BJ (cell line): ENCODE measurements around the gene SH3RF3. TPM values are rescaled to one million over a fixed set of nuclear protein-coding genes. Genes with fewer than 3 reads are reported as not detected.

Experiments
- CTCF ChIA-PET: fragments of 350-600 bp; formaldehyde crosslinking; extraction: SDS; loops from one replicate; lab custom pipeline; 2021; ENCODE audit warnings: antibody characterized with exemption, inconsistent platforms; lab: Yijun Ruan, JAX
- POLR2A ChIA-PET: fragments of 300-600 bp; sonication (Branson Sonifier 250); formaldehyde crosslinking; extraction: SDS; loops from one replicate; lab custom pipeline; 2021; ENCODE audit warnings: antibody characterized with exemption; lab: Charles Lee
- DNase-seq: peaks from one replicate; pipeline ENCODE4 v3.0.0-alpha.2; 2011; ENCODE audit warnings: low read depth
- H3K27me3 ChIP-seq: 2 replicates; pipeline ENCODE4 v1.6.0; 2011; ENCODE audit warnings: low read length; ENCODE audit not compliant: control insufficient read depth, insufficient read depth
- H3K36me3 ChIP-seq: 2 replicates; pipeline ENCODE4 v1.5.1; 2011; ENCODE audit warnings: low read length; ENCODE audit not compliant: control insufficient read depth, insufficient read depth
- H3K4me3 ChIP-seq: 2 replicates; pipeline ENCODE4 v1.5.1; 2011; ENCODE audit warnings: low read depth, mild to moderate bottlenecking, control low read depth, low read length
- polyA plus RNA-seq: library from polyadenylated mRNA; depleted of rRNA; stranded (reverse); fragments of >200 nt; gene quantifications from 2 replicates; pipeline ENCODE4 v1.2.3, GENCODE V29; 2011
- TF ChIP-seq, protein P1 (sequence below): IDR thresholded peaks from 2 replicates; pipeline ENCODE4 v1.5.1; 2011; ENCODE audit warnings: low read depth, mild to moderate bottlenecking, control low read depth, inconsistent platforms, low read length, moderate library complexity; ENCODE audit not compliant: insufficient read depth

Gene SH3RF3
- polyA plus RNA-seq, 1 experiment: 3.6 TPM

DNA sequence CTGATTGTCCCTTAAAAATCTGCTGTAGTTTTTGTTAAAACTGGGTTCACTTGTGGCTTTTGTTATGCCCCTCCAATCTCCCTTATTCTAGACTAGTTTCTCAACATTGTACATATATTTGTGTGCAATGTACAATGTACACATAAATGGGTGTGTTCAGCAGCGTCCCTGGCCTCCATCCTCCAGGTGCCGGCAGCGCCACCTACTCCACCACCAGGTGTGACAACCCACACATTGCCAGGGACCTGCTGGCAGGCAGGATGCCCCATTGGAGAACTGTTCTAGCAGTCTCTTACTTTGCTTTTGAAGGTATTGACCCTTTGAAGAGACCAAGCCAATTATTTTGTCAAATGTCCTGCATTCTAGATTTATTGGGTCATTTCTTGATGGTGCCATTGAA lies 75.4 kb downstream of the SH3RF3 start:
- ChIA-PET CTCF (no interaction called here), POLR2A (no interaction called here)
- TF ChIP-seq, protein P1, sequence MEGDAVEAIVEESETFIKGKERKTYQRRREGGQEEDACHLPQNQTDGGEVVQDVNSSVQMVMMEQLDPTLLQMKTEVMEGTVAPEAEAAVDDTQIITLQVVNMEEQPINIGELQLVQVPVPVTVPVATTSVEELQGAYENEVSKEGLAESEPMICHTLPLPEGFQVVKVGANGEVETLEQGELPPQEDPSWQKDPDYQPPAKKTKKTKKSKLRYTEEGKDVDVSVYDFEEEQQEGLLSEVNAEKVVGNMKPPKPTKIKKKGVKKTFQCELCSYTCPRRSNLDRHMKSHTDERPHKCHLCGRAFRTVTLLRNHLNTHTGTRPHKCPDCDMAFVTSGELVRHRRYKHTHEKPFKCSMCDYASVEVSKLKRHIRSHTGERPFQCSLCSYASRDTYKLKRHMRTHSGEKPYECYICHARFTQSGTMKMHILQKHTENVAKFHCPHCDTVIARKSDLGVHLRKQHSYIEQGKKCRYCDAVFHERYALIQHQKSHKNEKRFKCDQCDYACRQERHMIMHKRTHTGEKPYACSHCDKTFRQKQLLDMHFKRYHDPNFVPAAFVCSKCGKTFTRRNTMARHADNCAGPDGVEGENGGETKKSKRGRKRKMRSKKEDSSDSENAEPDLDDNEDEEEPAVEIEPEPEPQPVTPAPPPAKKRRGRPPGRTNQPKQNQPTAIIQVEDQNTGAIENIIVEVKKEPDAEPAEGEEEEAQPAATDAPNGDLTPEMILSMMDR: no peak
- no peaks in the 10 kb centered on the region for H3K27me3 ChIP-seq
- no peaks in the 10 kb centered on the region for H3K36me3 ChIP-seq
- no peak overlapping the region for H3K4me3 ChIP-seq
- no peak for DNase-seq

DNA sequence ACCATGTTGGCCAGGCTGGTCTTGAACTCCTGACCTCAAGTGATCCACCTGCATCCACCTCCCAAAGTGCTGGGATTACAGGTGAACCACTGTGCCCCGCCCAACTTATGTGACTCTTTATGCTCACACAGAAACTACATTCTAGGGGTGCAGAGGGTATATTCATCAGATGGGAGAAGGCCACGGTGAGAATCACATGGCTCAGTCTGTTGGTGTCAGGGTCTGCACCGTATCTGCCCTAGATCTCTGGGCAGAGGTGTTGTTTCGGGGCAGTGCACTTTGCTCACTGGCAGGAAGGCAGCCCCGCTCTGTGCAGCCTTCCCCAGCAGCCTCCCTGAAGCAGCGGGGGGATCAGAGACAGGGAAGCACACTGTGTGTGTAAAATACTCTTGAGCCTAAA lies 76.4 kb downstream of the SH3RF3 start:
- no peak overlapping the region for H3K4me3 ChIP-seq
- H3K27me3 ChIP-seq: no peaks in the 10 kb centered on the region
- POLR2A ChIA-PET: no interaction called here
- CTCF ChIA-PET: interaction anchor here (1.0 kb wide), 1 partner anchor 33 kb away, joined by 3 read pairs; no protein-coding TSS in a partner anchor
- no peak for DNase-seq
- TF ChIP-seq, protein P1: no peak
- no peaks in the 10 kb centered on the region for H3K36me3 ChIP-seq

DNA sequence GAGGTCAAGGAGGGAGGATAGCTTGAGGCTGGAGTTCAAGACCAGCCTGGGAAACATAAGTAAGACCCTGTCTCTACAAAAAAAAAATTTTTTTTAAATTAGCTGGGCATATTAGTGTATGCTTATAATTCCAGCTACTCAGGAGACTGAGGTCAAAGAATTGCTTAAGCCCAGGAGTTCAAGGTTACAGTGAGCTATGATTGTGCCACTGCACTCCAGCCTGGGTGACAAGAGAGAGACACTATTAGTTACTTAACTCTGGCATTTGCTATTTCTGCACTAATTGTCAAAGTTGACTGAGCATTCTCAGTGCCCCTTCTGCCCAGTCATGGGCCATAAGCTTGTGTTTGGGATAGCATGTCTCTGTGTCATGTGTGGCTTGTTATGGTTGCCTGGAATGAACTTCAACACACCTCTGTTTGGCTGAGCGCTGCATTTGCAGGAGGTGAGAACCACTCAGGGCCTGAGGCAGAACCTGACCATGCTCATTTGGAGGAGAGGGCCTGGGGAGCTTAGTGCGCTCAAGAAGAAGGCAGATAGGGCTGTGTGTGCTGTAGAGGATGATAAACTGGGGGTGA lies 77.7 kb downstream of the SH3RF3 start:
- ChIA-PET POLR2A (no interaction called here), CTCF (interaction anchor here (1.0 kb wide), 1 partner anchor 32 kb away, joined by 3 read pairs; no protein-coding TSS in a partner anchor)
- H3K27me3 ChIP-seq: no peaks in the 10 kb centered on the region
- no peaks in the 10 kb centered on the region for H3K36me3 ChIP-seq
- TF ChIP-seq, protein P1: no peak
- no peak for DNase-seq
- no peak overlapping the region for H3K4me3 ChIP-seq

DNA sequence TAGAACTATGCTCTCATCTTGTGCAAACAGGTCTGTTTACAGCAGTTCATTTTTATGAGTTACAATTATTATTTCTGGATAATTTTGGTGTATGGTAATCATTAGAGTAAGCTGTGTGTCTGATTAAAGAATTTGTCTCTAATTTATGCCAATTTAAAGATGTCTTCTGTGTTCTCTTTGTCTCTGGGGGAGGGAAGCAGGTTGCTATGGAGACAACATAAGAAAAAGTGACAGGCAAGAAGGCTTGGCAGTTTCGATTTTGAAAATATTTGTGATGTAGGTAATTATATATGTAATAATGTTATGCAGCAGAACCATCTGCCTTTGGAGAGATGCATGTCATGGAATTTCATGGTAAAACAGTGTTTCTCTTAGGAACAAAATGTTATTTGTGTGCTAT lies 78.2 kb downstream of the SH3RF3 start:
- Histone ChIP-seq H3K36me3 (no peaks in the 10 kb centered on the region), H3K4me3 (no peak overlapping the region), H3K27me3 (no peaks in the 10 kb centered on the region)
- DNase-seq: no peak
- TF ChIP-seq, protein P1: no peak
- ChIA-PET POLR2A (no interaction called here), CTCF (no interaction called here)

DNA sequence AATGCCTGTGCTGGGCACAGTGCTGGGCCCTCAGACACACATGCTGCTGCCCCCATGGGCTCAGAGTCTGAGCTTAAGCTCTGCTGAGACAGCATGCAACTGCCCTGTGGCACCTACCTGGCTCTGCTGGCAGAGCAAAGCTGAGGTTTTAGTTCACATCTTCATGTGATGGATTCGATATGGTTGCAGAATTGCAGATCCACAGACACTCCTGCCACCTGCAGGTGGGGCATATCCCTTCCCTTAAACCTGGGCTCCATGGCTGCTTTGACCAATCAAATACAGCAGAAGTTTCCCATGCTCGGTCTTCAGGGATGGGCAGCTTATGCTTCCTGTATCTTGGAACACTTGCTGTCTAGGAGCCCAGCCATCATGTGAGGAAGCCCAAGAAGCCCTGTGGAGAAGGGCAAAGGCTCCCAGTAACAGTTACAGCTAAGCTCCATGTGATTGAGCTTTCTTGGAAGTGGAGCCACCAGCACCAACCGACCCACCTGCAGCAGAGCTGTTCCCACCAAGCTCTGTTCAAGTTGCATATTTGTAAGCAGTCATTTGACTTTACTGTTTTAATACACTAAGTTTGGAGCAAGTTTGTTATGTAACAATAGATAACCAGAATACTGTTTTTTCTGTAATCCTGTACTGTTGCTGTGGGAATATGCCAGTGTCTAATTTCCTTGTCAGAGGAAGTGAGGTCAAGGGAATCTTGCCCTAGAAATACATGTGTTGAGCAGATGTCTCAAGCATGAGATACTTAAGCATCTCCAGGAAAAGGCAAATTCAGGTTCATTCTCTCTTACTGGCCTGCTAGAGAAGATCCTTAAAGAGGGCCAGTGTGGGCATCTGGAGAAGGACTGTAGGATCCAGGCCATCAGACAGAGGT lies 79.3 kb downstream of the SH3RF3 start:
- Histone ChIP-seq H3K4me3 (no peak overlapping the region), H3K27me3 (peaks cover 8% of the 10 kb centered on the region), H3K36me3 (no peaks in the 10 kb centered on the region)
- ChIA-PET CTCF (no interaction called here), POLR2A (no interaction called here)
- peak; percentile 79 for DNase-seq
- TF ChIP-seq, protein P1: no peak
